DMS53 treated with DMSO at 0.1 percent for 48 hours (cell line): ENCODE measurements around the gene KLK1.
"Not testable (repeated sequence)": the region's sequence is repeated elsewhere in the genome, so short reads cannot be mapped to it uniquely, and the experiment has no call there.

ENCODE experiments used
- DNase-seq: peaks from one replicate; lab custom pipeline; 2025; ENCODE audit not compliant: unreplicated experiment; lab: John Stamatoyannopoulos, UW

The KLK1 gene

GRCh38 chr19:50794074-50794875, 29.3 kb downstream of the KLK1 start:
- DNase-seq = peak; percentile 27

- DNase-seq = no peak
Observed at GRCh38 chr19:50793558-50794065, 30.0 kb downstream of the KLK1 start.

DNA sequence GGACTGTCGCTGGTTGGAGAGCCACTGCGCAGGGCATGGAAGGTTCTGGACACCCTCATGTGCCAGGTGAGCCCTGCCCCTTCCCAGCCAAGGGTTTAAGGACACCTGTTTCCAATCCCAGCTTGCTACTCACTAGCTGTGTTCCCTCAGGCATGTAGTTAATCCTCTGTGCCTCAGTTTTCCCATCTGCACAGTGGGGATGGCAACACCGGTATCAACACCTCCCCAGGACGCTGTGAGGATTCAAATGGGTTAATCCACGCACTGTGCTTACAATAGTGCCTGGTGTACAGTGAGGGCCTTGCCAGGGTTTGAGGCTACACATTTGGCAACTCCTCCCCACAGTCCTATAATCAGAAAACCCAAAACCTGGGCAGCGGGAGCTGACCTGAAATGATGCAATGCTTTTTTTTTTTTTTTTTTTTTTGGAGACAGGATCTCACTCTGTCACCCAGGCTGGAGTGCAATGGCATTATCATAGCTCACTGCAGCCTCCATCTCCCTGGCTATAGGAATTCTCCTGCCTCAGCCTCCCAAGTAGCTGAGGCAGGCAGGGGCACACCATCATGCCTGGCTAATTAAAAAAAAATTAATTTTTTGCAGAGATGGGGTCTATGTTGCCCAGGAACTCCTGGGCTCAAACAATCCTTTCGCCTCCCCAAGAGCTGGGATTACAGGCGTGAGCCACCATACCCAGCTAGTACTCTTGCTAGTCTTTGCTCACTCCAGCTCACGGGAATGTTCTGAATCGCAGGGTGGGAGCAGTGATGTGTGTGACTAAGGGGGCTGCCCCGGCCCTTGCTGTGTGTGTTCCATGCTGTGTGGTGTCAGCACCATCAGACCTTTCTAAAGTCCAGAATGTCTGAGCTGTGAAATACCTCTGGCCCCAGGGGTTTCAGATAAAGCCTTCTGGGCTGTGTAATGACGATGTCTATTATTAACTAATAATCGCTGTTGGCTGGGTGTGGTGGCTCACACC, 31.0 kb downstream of the KLK1 start:
- no peak for DNase-seq

DNA sequence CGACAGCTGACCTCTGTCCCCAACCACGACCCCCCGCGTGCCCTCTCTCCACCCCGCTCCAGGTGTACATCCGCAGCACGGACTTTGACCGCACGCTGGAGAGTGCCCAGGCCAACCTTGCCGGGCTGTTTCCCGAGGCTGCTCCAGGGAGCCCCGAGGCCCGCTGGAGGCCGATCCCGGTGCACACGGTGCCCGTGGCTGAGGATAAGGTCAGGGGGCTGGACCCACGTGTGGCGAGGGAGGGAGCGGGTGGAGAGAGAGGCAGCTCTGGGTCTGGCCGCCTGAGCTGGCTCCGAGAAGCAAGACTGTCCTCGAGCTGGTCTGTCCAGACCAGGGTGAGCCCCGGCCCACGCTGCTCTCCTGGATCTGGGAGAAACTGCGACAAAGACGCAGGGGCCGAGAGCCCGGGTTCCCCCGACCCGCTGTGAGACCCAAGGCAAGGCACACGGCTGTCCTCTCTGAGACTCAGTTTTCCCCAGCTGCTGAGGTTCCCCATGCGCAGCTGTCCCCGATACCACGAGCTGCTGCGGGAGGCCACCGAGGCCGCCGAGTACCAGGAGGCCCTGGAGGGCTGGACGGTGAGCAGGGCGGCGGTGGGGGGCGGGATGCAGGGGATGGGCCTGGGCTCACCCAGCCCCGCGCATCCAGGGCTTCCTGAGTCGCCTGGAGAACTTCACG, 31.9 kb downstream of the KLK1 start:
- DNase-seq = no peak

DNA sequence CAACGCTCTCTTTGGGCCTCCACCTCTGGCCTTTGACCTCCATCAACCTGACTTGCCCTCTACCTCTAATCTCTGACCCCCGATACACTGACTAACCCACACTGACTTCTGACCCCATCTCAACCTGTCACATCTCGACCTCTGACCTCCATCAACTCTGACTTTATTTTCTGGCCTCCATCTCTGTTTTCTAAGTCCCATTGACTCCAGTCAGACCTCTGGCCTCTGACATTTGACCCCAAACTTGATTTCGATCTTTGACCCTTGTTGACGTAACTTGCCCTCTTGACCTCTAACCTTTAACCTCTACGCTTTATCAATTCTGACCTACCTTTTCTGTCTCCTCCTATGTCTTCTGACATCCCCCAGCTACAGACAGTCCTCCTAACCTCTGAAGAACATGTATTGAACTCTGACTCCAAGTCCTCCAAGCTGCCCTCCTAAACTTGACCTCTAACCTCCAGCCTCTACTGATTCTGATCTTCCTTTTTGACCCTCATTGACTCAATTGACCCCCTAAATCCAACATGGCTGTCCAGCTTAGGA, 32.6 kb downstream of the KLK1 start:
- no peak for DNase-seq

- DNase-seq = no peak
Observed at GRCh38 chr19:50790396-50790795, 33.2 kb downstream of the KLK1 start, which contains the start of gene ACP4. Gene ACP4, plus strand, starts transcription at chr19:50790415. Its CDS starts 0 bp downstream, at chr19:50790415.

- DNase-seq = no peak
Observed at GRCh38 chr19:50785329-50785728, 38.3 kb downstream of the KLK1 start.

DNA sequence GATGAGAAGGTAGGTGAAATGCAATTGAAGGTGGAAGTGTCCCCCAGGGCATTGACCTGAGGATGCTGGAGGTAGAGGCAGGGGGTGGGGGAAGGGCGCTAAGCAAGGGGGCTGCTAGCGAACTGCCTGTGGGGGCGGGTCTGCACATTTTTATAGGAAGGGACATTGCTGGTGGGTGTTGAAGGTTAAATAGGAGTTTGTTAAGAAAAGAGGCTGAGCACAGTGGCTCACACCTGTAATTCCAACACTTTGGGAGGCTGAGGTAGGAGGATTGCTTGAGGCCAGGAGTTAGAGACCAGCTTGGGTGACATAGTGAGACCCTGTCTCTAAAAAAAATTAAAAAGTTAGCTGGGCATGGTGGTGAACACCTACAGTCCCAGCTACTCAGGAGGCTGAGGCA, 38.9 kb downstream of the KLK1 start:
- no peak for DNase-seq

DNA sequence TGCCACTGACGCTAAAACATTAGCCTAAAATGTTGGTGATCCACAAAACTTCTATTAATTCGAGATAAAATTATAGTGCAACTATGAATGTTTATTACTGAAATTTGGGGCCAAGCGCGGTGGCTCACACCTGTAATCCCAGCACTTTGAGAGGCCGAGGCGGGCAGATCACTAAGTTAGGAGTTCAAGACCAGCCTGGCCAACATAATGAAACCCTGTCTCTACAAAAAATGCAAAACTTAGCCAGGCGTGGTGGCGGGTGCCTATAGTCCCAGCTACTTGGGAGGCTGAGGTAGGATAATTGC, 39.8 kb downstream of the KLK1 start:
- not testable (repeated sequence) for DNase-seq

GRCh38 chr19:50780753-50781435, 42.7 kb downstream of the KLK1 start:
- no peak for DNase-seq

- no peak for DNase-seq
Observed at GRCh38 chr19:50779504-50780457, 43.8 kb downstream of the KLK1 start.

- no peak for DNase-seq
Observed at GRCh38 chr19:50778906-50779430, 44.6 kb downstream of the KLK1 start.

DNA sequence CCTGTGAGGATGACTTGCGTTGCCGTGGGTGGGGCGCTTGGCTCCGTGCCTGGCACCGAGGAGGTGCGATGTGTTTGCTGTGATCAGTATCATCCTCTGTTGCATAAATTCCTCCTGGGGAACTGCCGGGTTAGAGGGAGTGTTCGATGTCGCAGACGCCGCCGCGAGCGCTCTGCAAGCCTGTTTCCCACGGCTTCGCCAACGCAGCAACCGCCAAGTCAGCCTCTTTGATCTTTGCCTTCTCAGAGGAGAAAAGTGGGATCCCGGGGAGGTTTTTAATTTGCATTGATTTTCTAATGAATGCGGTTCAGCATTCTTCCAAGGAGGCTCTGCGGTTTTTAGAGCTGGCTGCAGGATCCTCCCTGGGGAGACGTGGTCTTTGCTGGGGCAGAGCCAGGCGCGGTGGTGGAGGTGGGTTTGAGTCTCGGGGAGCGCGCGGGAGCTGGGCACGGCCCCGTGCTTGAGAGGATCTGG, 45.7 kb downstream of the KLK1 start:
- DNase-seq = no peak

DNA sequence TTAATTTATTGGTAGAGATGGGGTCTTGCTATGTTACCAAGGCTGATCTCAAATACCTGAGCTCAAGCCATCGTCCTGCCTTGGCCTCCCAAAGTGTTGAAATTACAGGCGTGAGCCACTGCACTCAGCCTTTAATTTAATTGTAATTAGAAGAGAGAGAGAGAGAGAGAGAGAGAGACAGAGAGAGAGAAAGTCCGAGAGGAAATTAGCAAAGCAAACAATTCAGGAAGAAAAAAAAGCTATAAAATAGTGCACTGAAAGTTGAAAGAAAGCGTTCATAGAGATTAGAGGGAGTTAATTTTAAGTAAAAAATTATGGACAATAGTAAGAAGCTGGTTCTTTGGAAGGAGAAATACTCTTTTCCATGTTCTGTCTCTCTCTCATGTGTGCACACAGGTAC, 46.3 kb downstream of the KLK1 start:
- DNase-seq = no peak

DNA sequence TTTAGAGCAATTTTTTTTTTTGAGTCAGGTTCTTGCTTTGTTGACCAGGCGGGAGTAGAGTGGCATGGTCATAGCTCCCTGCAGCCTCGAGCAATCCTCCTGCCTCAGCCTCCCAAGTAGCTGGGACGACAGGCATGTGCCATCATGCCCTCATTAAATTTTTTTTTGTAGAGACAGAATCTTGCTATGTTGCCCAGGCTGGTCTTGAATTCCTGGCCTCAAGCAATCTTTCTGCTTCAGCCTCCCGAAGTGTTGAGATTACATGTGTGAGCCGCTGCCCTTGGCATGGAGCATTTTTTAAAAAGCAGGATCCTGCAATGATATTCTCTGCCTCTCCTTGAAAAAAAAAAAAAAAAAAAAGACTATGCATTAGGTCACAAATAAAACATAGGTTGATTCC, 47.5 kb downstream of the KLK1 start:
- no peak for DNase-seq

GRCh38 chr19:50773454-50773853, 50.1 kb downstream of the KLK1 start:
- not testable (repeated sequence) for DNase-seq

DNA sequence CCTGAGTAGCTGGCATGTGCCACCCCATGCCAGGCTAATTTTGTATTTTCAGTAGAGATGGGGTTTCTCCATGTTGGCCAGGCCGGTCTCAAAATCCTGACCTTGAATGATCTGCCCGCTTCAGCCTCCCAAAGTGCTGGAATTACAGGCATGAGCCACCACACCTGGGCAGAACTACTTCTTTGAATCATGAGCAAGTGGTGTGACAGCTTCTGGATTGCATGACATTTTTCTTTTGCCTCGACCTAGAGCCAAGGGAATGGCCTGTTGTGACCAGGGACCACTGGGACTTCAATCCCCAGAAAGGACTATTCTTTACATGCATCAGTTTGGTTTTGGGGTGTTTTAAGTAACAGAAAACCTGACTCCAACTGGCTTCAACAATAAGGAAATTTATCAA, 50.7 kb downstream of the KLK1 start:
- DNase-seq = not testable (repeated sequence)

- DNase-seq = no peak
Observed at GRCh38 chr19:50772476-50772875, 51.1 kb downstream of the KLK1 start.

DNA sequence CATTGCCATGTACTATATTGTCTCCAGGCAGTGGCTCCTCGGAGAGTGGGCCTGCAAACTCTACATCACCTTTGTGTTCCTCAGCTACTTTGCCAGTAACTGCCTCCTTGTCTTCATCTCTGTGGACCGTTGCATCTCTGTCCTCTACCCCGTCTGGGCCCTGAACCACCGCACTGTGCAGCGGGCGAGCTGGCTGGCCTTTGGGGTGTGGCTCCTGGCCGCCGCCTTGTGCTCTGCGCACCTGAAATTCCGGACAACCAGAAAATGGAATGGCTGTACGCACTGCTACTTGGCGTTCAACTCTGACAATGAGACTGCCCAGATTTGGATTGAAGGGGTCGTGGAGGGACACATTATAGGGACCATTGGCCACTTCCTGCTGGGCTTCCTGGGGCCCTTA, 52.7 kb downstream of the KLK1 start:
- no peak for DNase-seq
